D721Med (cell line): ENCODE measurements around the gene LAMA3.
"Not testable (repeated sequence)": the region's sequence is repeated elsewhere in the genome, so short reads cannot be mapped to it uniquely, and the experiment has no call there.

Experiments used
- DNase-seq: peaks from one replicate; pipeline ENCODE4 v3.0.0; 2011; ENCODE audit warnings: low spot score; ENCODE audit not compliant: insufficient read length
- FAIRE-seq: peaks from 2 replicates; lab custom pipeline; 2011; peaks lifted over from hg19 to GRCh38; lab: Jason Lieb, UNC
- CTCF ChIP-seq: IDR thresholded peaks from 2 replicates; pipeline ENCODE4 v1.5.1; 2012; ENCODE audit warnings: mild to moderate bottlenecking, control low read depth; ENCODE audit not compliant: insufficient read depth; ENCODE audit errors: missing control alignments

LAMA3 gene

GRCh38 chr18:23737578-23737977 is 48.3 kb downstream of the LAMA3 start:
- DNase-seq (no peak), FAIRE-seq (no peak)
- TF ChIP-seq CTCF: no peak

- FAIRE-seq (no peak), DNase-seq (no peak)
- no peak for TF ChIP-seq CTCF
These were observed 48.9 kb downstream of the LAMA3 start for GRCh38 chr18:23738151-23738550.

- no peak for TF ChIP-seq CTCF
- no peak for FAIRE-seq
- DNase-seq: no peak
These were observed 49.3 kb downstream of the LAMA3 start for GRCh38 chr18:23738575-23738974.

- no peak for TF ChIP-seq CTCF
- DNase-seq: no peak
- no peak for FAIRE-seq
These were observed 51.0 kb downstream of the LAMA3 start for GRCh38 chr18:23740105-23740830.

GRCh38 chr18:23741967-23742366 is 52.7 kb downstream of the LAMA3 start:
- DNase-seq, FAIRE-seq: not testable (repeated sequence)

GRCh38 chr18:23743733-23744333 is 54.6 kb downstream of the LAMA3 start:
- no peak for FAIRE-seq

GRCh38 chr18:23745366-23745765 is 56.1 kb downstream of the LAMA3 start:
- no peak for TF ChIP-seq CTCF
- no peak for DNase-seq
- FAIRE-seq: no peak

More at GRCh38 chr18:23743733-23744333, 54.6 kb downstream of the LAMA3 start:
- no peak for TF ChIP-seq CTCF
- no peak for DNase-seq
